Activated CD8-positive, alpha-beta memory T cell treated with anti-CD3 and anti-CD28 coated beads, Interleukin-2, amount 50 U/mL, for 1 hour (primary cell): ENCODE measurements around the gene RBM47.

Source experiments
- DNase-seq: peaks from one replicate; pipeline ENCODE4 v3.0.0-alpha.2; 2020; ENCODE audit errors: extremely low read depth

The RBM47 gene

GRCh38 chr4:40490481-40490880 is 139.2 kb downstream of the RBM47 start:
- DNase-seq: no peak

- no peak for DNase-seq
Measured at GRCh38 chr4:40489961-40490360, 139.7 kb downstream of the RBM47 start.

- no peak for DNase-seq
Measured at GRCh38 chr4:40486534-40486933, 143.1 kb downstream of the RBM47 start.

- no peak for DNase-seq
Measured at GRCh38 chr4:40484346-40485090, 145.1 kb downstream of the RBM47 start.

GRCh38 chr4:40482985-40483647 is 146.5 kb downstream of the RBM47 start:
- DNase-seq: no peak

- no peak for DNase-seq
Measured at GRCh38 chr4:40481977-40482376, 147.7 kb downstream of the RBM47 start.

- no peak for DNase-seq
Measured at GRCh38 chr4:40480291-40480690, 149.4 kb downstream of the RBM47 start.

- DNase-seq: no peak
Measured at GRCh38 chr4:40479378-40479777, 150.3 kb downstream of the RBM47 start.

- no peak for DNase-seq
Measured at GRCh38 chr4:40475609-40476008, 154.1 kb downstream of the RBM47 start.

GRCh38 chr4:40473578-40474388 is 155.9 kb downstream of the RBM47 start:
- DNase-seq: no peak

GRCh38 chr4:40471923-40472322 is 157.7 kb downstream of the RBM47 start:
- no peak for DNase-seq

GRCh38 chr4:40466789-40467188 is 162.9 kb downstream of the RBM47 start:
- no peak for DNase-seq

- no peak for DNase-seq
Measured at GRCh38 chr4:40462326-40462725, 167.3 kb downstream of the RBM47 start.

GRCh38 chr4:40461879-40462278 is 167.8 kb downstream of the RBM47 start:
- DNase-seq: no peak

GRCh38 chr4:40461062-40461461 is 168.6 kb downstream of the RBM47 start:
- DNase-seq: no peak

GRCh38 chr4:40458683-40459082 is 171.0 kb downstream of the RBM47 start:
- no peak for DNase-seq

GRCh38 chr4:40458109-40458508 is 171.6 kb downstream of the RBM47 start:
- no peak for DNase-seq

GRCh38 chr4:40455340-40455902 is 174.2 kb downstream of the RBM47 start:
- no peak for DNase-seq

GRCh38 chr4:40454816-40455215 is 174.8 kb downstream of the RBM47 start:
- DNase-seq: no peak

GRCh38 chr4:40453912-40454311 is 175.8 kb downstream of the RBM47 start:
- no peak for DNase-seq

GRCh38 chr4:40448875-40449274 is 180.8 kb downstream of the RBM47 start:
- DNase-seq: no peak

- no peak for DNase-seq
Measured at GRCh38 chr4:40446839-40447238, 182.8 kb downstream of the RBM47 start.
